Placental pericyte (primary cell): Measurements from ENCODE around the gene PLBD2. TPM values are rescaled to one million over a fixed set of nuclear protein-coding genes. Genes with fewer than 3 reads are reported as not detected.

Experiments used
- total RNA-seq: library from RNA; depleted of rRNA; stranded (reverse); fragments of >200 nt; gene quantifications from 2 replicates; pipeline ENCODE4 v1.2.3, GENCODE V29; 2012

Gene PLBD2, protein sequence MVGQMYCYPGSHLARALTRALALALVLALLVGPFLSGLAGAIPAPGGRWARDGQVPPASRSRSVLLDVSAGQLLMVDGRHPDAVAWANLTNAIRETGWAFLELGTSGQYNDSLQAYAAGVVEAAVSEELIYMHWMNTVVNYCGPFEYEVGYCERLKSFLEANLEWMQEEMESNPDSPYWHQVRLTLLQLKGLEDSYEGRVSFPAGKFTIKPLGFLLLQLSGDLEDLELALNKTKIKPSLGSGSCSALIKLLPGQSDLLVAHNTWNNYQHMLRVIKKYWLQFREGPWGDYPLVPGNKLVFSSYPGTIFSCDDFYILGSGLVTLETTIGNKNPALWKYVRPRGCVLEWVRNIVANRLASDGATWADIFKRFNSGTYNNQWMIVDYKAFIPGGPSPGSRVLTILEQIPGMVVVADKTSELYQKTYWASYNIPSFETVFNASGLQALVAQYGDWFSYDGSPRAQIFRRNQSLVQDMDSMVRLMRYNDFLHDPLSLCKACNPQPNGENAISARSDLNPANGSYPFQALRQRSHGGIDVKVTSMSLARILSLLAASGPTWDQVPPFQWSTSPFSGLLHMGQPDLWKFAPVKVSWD
- 30.8 and 38.7 TPM in 2 replicates for total RNA-seq

GRCh38 chr12:113358381-113359132 is at the start of gene PLBD2:
PLBD2 (plus strand) TSS chr12:113358587; CDS start chr12:113358601, 14 bp downstream.

DNA sequence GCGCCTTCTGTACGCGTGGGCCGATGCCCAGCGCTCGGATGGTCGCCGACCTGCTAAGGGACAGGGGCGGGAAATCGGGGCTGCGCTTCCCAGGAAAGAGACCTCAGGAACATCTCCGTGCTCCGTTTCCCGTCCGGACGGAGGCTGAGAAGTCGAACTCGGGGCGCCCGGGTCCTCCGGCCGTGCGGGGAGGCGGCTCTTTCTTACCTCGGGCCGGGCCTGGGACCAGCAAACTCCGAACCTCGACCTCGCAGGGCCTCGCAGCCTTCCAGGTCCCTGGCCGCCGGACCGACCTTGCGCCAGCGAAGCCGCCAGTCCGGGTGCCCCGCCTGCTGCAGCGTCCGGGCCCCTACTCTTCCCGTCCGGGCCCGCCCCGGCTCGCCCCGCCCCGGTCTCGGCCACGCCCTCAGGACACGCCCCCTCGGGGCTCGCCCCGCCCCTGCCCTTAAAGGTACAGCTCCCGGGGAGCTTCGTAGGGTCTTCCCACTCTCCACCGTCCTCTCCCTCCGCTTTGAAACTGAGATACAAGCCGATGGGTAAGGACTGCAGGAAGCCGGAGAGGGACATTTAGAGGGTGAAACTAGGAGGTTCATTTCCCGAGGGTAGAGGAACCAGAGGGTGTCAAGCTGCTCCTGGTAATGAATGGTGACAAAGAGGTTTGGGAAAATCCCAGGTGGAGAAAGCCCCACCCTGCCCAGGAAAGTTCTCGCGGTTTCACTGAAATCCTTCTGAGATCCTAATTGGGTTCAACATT is 23.4 kb upstream of the PLBD2 start, which contains the start of gene SLC8B1:
Gene SLC8B1, minus strand, starts transcription at position 324 of the 754 bp plus-strand sequence. CDS start 2,231 bp downstream, outside the sequence.

DNA sequence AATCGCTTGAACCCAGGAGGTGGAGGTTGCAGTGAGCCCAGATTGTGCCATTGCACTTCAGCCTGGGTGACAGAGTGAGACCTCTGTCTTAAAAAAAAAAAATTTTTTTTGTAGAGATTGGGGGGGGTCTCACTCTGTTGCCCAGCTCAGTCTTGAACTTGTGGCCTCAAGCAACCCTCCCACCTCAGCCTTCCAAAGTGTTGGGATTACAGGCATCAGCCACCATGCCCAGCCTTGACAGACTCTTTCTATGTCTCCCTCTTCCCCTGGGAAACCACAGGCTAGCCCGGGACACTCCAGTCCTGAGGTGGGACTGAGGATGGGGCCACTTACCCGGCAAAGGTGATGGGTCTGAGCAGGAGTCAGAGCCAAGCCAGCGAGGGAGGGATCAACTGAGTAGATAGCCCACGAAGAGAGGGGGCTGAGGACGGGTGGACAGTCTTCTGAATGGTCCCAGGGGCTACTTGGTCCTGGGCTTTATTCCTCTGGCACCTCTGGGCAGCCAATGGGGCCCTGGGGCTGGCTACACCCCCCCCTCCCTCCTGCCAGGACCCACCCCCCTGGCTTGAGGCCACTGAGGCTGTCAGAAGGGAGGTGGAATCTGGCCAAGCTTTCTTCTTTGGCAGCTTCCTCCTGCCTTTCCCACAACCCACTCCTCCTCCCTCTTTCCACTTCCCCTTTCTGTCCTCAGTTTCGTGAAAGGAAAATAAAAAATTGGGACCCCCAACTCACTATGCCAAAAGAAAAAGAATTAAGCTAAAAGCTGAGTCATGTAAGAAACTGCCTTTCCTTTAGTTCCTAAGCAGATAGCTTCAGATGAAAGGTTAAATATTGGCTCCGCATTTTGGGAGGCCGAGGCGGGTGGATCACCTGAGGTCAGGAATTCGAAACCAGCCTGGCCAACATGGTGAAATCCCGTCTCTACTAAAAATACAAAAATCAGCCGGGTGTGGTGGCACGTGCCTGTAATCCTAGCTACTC is 45.3 kb downstream of the PLBD2 start, which contains the start of gene SDS:
Gene SDS, minus strand, starts transcription at position 453 of the 981 bp plus-strand sequence. CDS start 4,179 bp downstream, outside the sequence.

GRCh38 chr12:113422030-113422885 is 63.9 kb downstream of the PLBD2 start, which contains the start of gene SDSL:
SDSL (plus strand) TSS chr12:113422380; CDS start chr12:113427983, 5,603 bp downstream.

Other genes with a start within 250 kb of the PLBD2 start
- under 0.01 TPM in 1 of 2 replicates, not detected in the other for gene RASAL1, start 222.8 kb upstream of the PLBD2 start, total RNA-seq
- gene CFAP73, start 208.9 kb upstream of the PLBD2 start, total RNA-seq: not detected in 2 replicates
- gene DDX54, start 173.1 kb upstream of the PLBD2 start, total RNA-seq: 40.9 and 58.7 TPM in 2 replicates
- gene RITA1, start 172.9 kb upstream of the PLBD2 start, total RNA-seq: 16.6 and 33.6 TPM in 2 replicates
- 42.9 and 56.5 TPM in 2 replicates for gene TPCN1, start 137.1 kb upstream of the PLBD2 start, total RNA-seq
- 11.2 and 18.6 TPM in 2 replicates for gene SLC8B1, start 23.5 kb upstream of the PLBD2 start, total RNA-seq
- gene SDS, start 45.3 kb downstream of the PLBD2 start, total RNA-seq: not detected in 2 replicates
- 2.1 and 3.5 TPM in 2 replicates for gene SDSL, start 63.8 kb downstream of the PLBD2 start, total RNA-seq
- gene LHX5, start 113.3 kb downstream of the PLBD2 start, total RNA-seq: not detected in 2 replicates